ENCODE measurements around the gene DYNLT2. TPM values are rescaled to one million over a fixed set of nuclear protein-coding genes. Genes with fewer than 3 reads are reported as not detected.
"Not testable (repeated sequence)": the region's sequence is repeated elsewhere in the genome, so short reads cannot be mapped to it uniquely, and the experiment has no call there.

The DYNLT2 gene
- total and polyA plus RNA-seq, 2 of the 13 experiments (the other 11 are each of a cell fraction or from before 2014, with no cell fraction given) = 2.1 to 4.3 TPM

DNA sequence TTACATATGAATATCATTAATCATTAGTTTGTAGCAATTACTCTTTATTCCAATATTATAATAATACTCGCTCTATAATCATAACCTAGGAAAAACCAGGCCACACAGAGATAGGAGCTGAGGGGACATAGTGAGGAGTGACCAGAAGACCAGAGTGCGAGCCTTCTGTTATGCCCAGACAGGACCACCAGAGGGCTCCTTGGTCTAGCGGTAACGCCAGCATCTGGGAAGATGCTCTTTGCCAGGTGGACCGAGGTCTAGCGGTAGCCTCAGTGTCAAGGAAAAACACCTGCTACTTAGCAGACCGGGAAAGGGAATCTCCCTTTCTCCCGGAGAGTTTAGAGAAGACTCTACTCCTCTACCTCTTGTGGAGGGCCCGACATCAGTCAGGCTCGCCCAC lies 54.3 kb downstream of the DYNLT2 start:
- WGBS (ENCODE audit: low lambda C conversion rate) = 78% methylated on average over 9 of the region's 10 CpGs
- ChIA-PET POLR2A (interaction anchor here (0.9 to 2.2 kb wide), 2 partner anchors 55 to 93 kb away, joined by 4 to 6 read pairs; partner anchors contain the start of genes DYNLT2 and ERMARD), CTCF (ENCODE audit: low intra/inter-chr PET ratio, low total read pairs) (interaction anchor here (0.7 kb wide), 1 partner anchor 833 kb away, joined by 3 read pairs; no protein-coding TSS in a partner anchor)
- not testable (repeated sequence) for H3K9me3 ChIP-seq (ENCODE audit: low read length); H2AFZ ChIP-seq (ENCODE audit: low read length); H3K4me2 ChIP-seq (ENCODE audit: low read depth, low read length); H3K4me3 ChIP-seq (replicated peaks in 1 of 3; ENCODE audit: insufficient read depth in 1 of 3, low read depth in 2 of 3, low read length in 3 of 3); H4K20me1 ChIP-seq (ENCODE audit: insufficient read depth, low read length); ATAC-seq; H3K9ac ChIP-seq (ENCODE audit: insufficient read depth, low read depth, low read length); H3K27ac ChIP-seq (ENCODE audit: extremely low read length, insufficient read depth, low read length); BruUV-seq (replicated peaks); H3K36me3 ChIP-seq (replicated peaks in 1 of 2; ENCODE audit: control insufficient read depth in 1 of 2, insufficient read depth in 2 of 2, low read length in 2 of 2); H3K27me3 ChIP-seq (ENCODE audit: control insufficient read depth in 1 of 2, insufficient read depth in 2 of 2, low read length in 2 of 2); TF ChIP-seq SOX6 (IDR thresholded peaks at IDR 0.05)
- Histone ChIP-seq H3K4me1 (ENCODE audit: insufficient read depth, low read length) (peaks cover 16% of the 10 kb centered on the region), H3K79me2 (ENCODE audit: insufficient read depth, low read length) (peaks cover 36% of the 10 kb centered on the region)
- in situ Hi-C loops (cut with HindIII; ENCODE audit: extremely low pct_ligation_motif_present, low pct_unique_long_range_greater_than_20kb) = loop anchor here (25.0 kb wide), 1 partner anchor 735 kb away; no protein-coding TSS in a partner anchor
- peak; percentile 26 for DNase-seq (ENCODE audit: low spot score)
- FAIRE-seq = peak; percentile 43
- intact Hi-C loops (cut with micrococcal nuclease; ENCODE audit: unreplicated experiment) = loop anchor here (2.0 kb wide), 1 partner anchor 94 kb away; no protein-coding TSS in a partner anchor
- TF ChIP-seq SP4 (CRISPR knock-in tag; IDR thresholded peaks at IDR 0.05) (peak; percentile 22; the same call in 1 of the 2 replicates), SOX6 (CRISPR knock-in tag; IDR thresholded peaks at IDR 0.05) (0 out of 2 replicates have a peak, but pooled peaks have one; percentile 11), TBX2 (CRISPR knock-in tag; IDR thresholded peaks at IDR 0.05; ENCODE audit: borderline replicate concordance) (0 out of 2 replicates have a peak, but pooled peaks have one; percentile 25), ERF (CRISPR knock-in tag; IDR thresholded peaks at IDR 0.05) (0 out of 2 replicates have a peak, but pooled peaks have one; percentile 37), YEATS2 (CRISPR knock-in tag; IDR thresholded peaks at IDR 0.05; ENCODE audit: borderline replicate concordance) (peak; percentile 27; the same call in 1 of the 2 replicates), HDAC2 (CRISPR knock-in tag; IDR thresholded peaks at IDR 0.05) (peak; percentile 33; the same call in 1 of the 2 replicates), THAP11 (CRISPR knock-in tag; IDR thresholded peaks at IDR 0.05) (0 out of 2 replicates have a peak, but pooled peaks have one; percentile 21), ZNF331 (CRISPR knock-in tag; IDR thresholded peaks at IDR 0.05) (0 out of 2 replicates have a peak, but pooled peaks have one; percentile 23), FOSL2 (CRISPR knock-in tag; IDR thresholded peaks at IDR 0.05) (0 out of 2 replicates have a peak, but pooled peaks have one; percentile 14), SMC3 (IDR thresholded peaks at IDR 0.05; ENCODE audit: low read length) (peak; percentile 69), ZMYM4 (CRISPR knock-in tag; IDR thresholded peaks at IDR 0.05) (peak; percentile 43), STAG1 (CRISPR knock-in tag; IDR thresholded peaks at IDR 0.05) (peak; percentile 80), POGZ (CRISPR knock-in tag; IDR thresholded peaks at IDR 0.05) (peak; percentile 64), GATAD2A (CRISPR knock-in tag; IDR thresholded peaks at IDR 0.05) (0 out of 2 replicates have a peak, but pooled peaks have one; percentile 33), ZNF788 (CRISPR knock-in tag; IDR thresholded peaks at IDR 0.05; ENCODE audit: borderline replicate concordance) (0 out of 2 replicates have a peak, but pooled peaks have one; percentile 44), KDM2A (CRISPR knock-in tag; IDR thresholded peaks at IDR 0.05; ENCODE audit: borderline replicate concordance, low read depth) (peak; percentile 38; the same call in 1 of the 2 replicates)
- TF ChIP-seq, protein P1, sequence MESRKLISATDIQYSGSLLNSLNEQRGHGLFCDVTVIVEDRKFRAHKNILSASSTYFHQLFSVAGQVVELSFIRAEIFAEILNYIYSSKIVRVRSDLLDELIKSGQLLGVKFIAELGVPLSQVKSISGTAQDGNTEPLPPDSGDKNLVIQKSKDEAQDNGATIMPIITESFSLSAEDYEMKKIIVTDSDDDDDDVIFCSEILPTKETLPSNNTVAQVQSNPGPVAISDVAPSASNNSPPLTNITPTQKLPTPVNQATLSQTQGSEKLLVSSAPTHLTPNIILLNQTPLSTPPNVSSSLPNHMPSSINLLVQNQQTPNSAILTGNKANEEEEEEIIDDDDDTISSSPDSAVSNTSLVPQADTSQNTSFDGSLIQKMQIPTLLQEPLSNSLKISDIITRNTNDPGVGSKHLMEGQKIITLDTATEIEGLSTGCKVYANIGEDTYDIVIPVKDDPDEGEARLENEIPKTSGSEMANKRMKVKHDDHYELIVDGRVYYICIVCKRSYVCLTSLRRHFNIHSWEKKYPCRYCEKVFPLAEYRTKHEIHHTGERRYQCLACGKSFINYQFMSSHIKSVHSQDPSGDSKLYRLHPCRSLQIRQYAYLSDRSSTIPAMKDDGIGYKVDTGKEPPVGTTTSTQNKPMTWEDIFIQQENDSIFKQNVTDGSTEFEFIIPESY (CRISPR knock-in tag; IDR thresholded peaks at IDR 0.05) = peak; percentile 100
- TF ChIP-seq, protein P2, sequence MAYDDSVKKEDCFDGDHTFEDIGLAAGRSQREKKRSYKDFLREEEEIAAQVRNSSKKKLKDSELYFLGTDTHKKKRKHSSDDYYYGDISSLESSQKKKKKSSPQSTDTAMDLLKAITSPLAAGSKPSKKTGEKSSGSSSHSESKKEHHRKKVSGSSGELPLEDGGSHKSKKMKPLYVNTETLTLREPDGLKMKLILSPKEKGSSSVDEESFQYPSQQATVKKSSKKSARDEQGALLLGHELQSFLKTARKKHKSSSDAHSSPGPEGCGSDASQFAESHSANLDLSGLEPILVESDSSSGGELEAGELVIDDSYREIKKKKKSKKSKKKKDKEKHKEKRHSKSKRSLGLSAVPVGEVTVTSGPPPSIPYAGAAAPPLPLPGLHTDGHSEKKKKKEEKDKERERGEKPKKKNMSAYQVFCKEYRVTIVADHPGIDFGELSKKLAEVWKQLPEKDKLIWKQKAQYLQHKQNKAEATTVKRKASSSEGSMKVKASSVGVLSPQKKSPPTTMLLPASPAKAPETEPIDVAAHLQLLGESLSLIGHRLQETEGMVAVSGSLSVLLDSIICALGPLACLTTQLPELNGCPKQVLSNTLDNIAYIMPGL (CRISPR knock-in tag; IDR thresholded peaks at IDR 0.05; ENCODE audit: borderline replicate concordance in 1 of 2, low read depth in 1 of 2) = peak in 1 of 2 experiments; percentile 42; a peak in 1 of 4 replicates

Data from HepG2 (cell line).